H1 (cell line): Measurements from ENCODE around the gene SLC7A8. TPM values are rescaled to one million over a fixed set of nuclear protein-coding genes. Genes with fewer than 3 reads are reported as not detected.

Source experiments
- CTCF ChIA-PET: fragments of 300-600 bp; sonication (Branson Sonifier 250); formaldehyde crosslinking; loops from one replicate; lab custom pipeline; 2021; ENCODE audit not compliant: partially characterized antibody; lab: Charles Lee
- POLR2A ChIA-PET: fragments of 300-600 bp; sonication (Branson Sonifier 250); formaldehyde crosslinking; loops from one replicate; lab custom pipeline; 2021; ENCODE audit warnings: inconsistent platforms; ENCODE audit not compliant: partially characterized antibody; lab: Charles Lee
- DNase-seq, 2 experiments: peaks; one replicate each; pipeline versions ENCODE4 v3.0.0 to v3.0.0-alpha.2; 2010 to 2022; ENCODE audit warnings: low spot score in 2 of 2, low read depth in 1 of 2, mixed read lengths in 1 of 2
- FAIRE-seq: peaks from 2 replicates; lab custom pipeline; 2011; peaks lifted over from hg19 to GRCh38; lab: Jason Lieb, UNC
- H2AFZ ChIP-seq: 2 replicates; pipeline ENCODE4 v1.8.1; 2012; ENCODE audit warnings: low read length, inconsistent platforms
- H2AK5ac ChIP-seq: 2 replicates; pipeline ENCODE4 v1.6.1; 2013; ENCODE audit warnings: low read depth, low read length
- H2BK120ac ChIP-seq: replicated peaks from 2 replicates; pipeline ENCODE3; 2013; ENCODE audit warnings: low read depth, low read length, inconsistent platforms
- H2BK12ac ChIP-seq: 2 replicates; pipeline ENCODE4 v1.6.1; 2013; ENCODE audit warnings: low read depth, low read length
- H2BK15ac ChIP-seq: 2 replicates; pipeline ENCODE4 v1.6.1; 2013; ENCODE audit warnings: low read length
- H2BK20ac ChIP-seq: 2 replicates; pipeline ENCODE4 v1.6.1; 2013; ENCODE audit warnings: low read length
- H2BK5ac ChIP-seq: 2 replicates; pipeline ENCODE4 v1.6.1; 2013; ENCODE audit warnings: low read depth, low read length
- H3K14ac ChIP-seq: 2 replicates; pipeline ENCODE4 v1.6.1; 2013; ENCODE audit warnings: inconsistent platforms; ENCODE audit not compliant: insufficient read length
- H3K18ac ChIP-seq: 2 replicates; pipeline ENCODE4 v1.6.1; 2013; ENCODE audit warnings: low read length; ENCODE audit errors: extremely low read depth
- H3K23ac ChIP-seq: 2 replicates; pipeline ENCODE4 v1.6.1; 2013; ENCODE audit warnings: inconsistent platforms; ENCODE audit not compliant: insufficient read length
- H3K23me2 ChIP-seq: 2 replicates; pipeline ENCODE4 v1.6.1; 2013; ENCODE audit warnings: low read depth, low read length
- H3K27ac ChIP-seq: 2 replicates; pipeline ENCODE4 v1.6.1; 2011; ENCODE audit warnings: low read depth, low read length, inconsistent platforms
- H3K27me3 ChIP-seq, 4 experiments: replicated peaks in 1 of 4; 1 replicate in 1 of 4; 2 replicates in 3 of 4; pipeline versions ENCODE4 v1.6.1 to v1.8.1; 2011 to 2013; ENCODE audit warnings: low read length in 3 of 4, mild to moderate bottlenecking in 3 of 4, inconsistent platforms in 2 of 4, mixed read lengths in 2 of 4, moderate library complexity in 1 of 4; ENCODE audit not compliant: control insufficient read depth in 3 of 4, insufficient read depth in 3 of 4; ENCODE audit errors: extremely low read depth in 1 of 4
- H3K36me3 ChIP-seq, 4 experiments: 2 replicates each; pipeline versions ENCODE4 v1.6.1 to v1.8.1; 2011 to 2013; ENCODE audit warnings: mild to moderate bottlenecking in 4 of 4, low read length in 3 of 4, moderate library complexity in 2 of 4, control low read depth in 1 of 4, inconsistent platforms in 1 of 4; ENCODE audit not compliant: insufficient read depth in 4 of 4, control insufficient read depth in 2 of 4
- H3K4ac ChIP-seq: replicated peaks from 2 replicates; pipeline ENCODE3; 2013; ENCODE audit warnings: low read length, low read depth, mixed read lengths, inconsistent platforms; ENCODE audit not compliant: insufficient read length
- H3K4me1 ChIP-seq, 4 experiments: replicated peaks in 1 of 4; 1 replicate in 1 of 4; 2 replicates in 3 of 4; pipeline versions ENCODE4 v1.6.1 to v1.8.1; 2011 to 2013; ENCODE audit warnings: low read length in 3 of 4, inconsistent platforms in 2 of 4, mixed read lengths in 1 of 4; ENCODE audit not compliant: insufficient read depth in 4 of 4, control insufficient read depth in 3 of 4
- H3K4me2 ChIP-seq, 2 experiments: 2 replicates each; pipeline versions ENCODE4 v1.6.1 to v1.8.1; 2011 to 2013; ENCODE audit warnings: low read depth in 2 of 2, low read length in 2 of 2, control low read depth in 1 of 2, inconsistent platforms in 1 of 2, mild to moderate bottlenecking in 1 of 2; ENCODE audit not compliant: insufficient read depth in 1 of 2
- H3K4me3 ChIP-seq, 4 experiments: fragments of 200-600, 300-600 bp in 1 of 4; sonication (generic), shearing (Covaris generic), sonication (Bioruptor Twin) in 1 of 4; 2 replicates each; pipeline versions ENCODE4 v1.5.1 to v1.8.1; 2011 to 2016; ENCODE audit warnings: low read length in 4 of 4, low read depth in 3 of 4, control low read depth in 2 of 4, inconsistent platforms in 2 of 4, mild to moderate bottlenecking in 2 of 4, mixed read lengths in 1 of 4, moderate library complexity in 1 of 4; ENCODE audit not compliant: insufficient read depth in 2 of 4; ENCODE audit errors: extremely low read depth in 1 of 4
- H3K56ac ChIP-seq: replicated peaks from 2 replicates; pipeline ENCODE3; 2013; ENCODE audit warnings: low read depth, mild to moderate bottlenecking, mixed read lengths, low read length, inconsistent platforms; ENCODE audit not compliant: insufficient read length
- H3K79me1 ChIP-seq: 2 replicates; pipeline ENCODE4 v1.6.1; 2013; ENCODE audit warnings: low read depth, low read length, control low read depth
- H3K79me2 ChIP-seq, 2 experiments: 2 replicates each; pipeline versions ENCODE4 v1.6.1 to v1.8.1; 2012 to 2013; ENCODE audit warnings: low read length in 2 of 2, mild to moderate bottlenecking in 2 of 2, inconsistent platforms in 1 of 2; ENCODE audit not compliant: insufficient read depth in 2 of 2, control insufficient read depth in 1 of 2
- H3K9ac ChIP-seq, 4 experiments: replicated peaks in 1 of 4; 1 replicate in 1 of 4; 2 replicates in 3 of 4; pipeline versions ENCODE4 v1.6.1 to v1.8.1; 2011 to 2013; ENCODE audit warnings: low read depth in 3 of 4, low read length in 3 of 4, control low read depth in 2 of 4, mild to moderate bottlenecking in 2 of 4, moderate library complexity in 2 of 4, inconsistent platforms in 1 of 4; ENCODE audit errors: extremely low read depth in 1 of 4
- H3K9me3 ChIP-seq, 2 experiments: 2 replicates each; pipeline versions ENCODE4 v1.6.1 to v1.8.1; 2012 to 2013; ENCODE audit warnings: mild to moderate bottlenecking in 2 of 2, moderate library complexity in 2 of 2, control low read depth in 1 of 2, inconsistent platforms in 1 of 2, low read depth in 1 of 2, low read length in 1 of 2, mixed read lengths in 1 of 2; ENCODE audit not compliant: insufficient read depth in 2 of 2
- H4K20me1 ChIP-seq, 2 experiments: replicated peaks in 1 of 2; 2 replicates each; pipeline versions ENCODE3 to v1.8.1; 2011 to 2013; ENCODE audit warnings: inconsistent platforms in 2 of 2, low read length in 2 of 2, mild to moderate bottlenecking in 1 of 2; ENCODE audit not compliant: insufficient read depth in 2 of 2, control insufficient read depth in 1 of 2
- H4K5ac ChIP-seq: 2 replicates; pipeline ENCODE4 v1.6.1; 2013; ENCODE audit warnings: low read length, low read depth, mixed read lengths, inconsistent platforms; ENCODE audit not compliant: insufficient read length
- H4K8ac ChIP-seq: 2 replicates; pipeline ENCODE4 v1.8.0; 2013; ENCODE audit warnings: mild to moderate bottlenecking, moderate library complexity, low read length, inconsistent platforms; ENCODE audit not compliant: insufficient read depth; ENCODE audit errors: extremely low read depth
- H4K91ac ChIP-seq: replicated peaks from 2 replicates; pipeline ENCODE3; 2013; ENCODE audit warnings: low read length, mixed read lengths, inconsistent platforms; ENCODE audit not compliant: insufficient read length
- JUND ChIP-seq: IDR thresholded peaks from 2 replicates; pipeline ENCODE4 v1.6.1; 2011; ENCODE audit warnings: mild to moderate bottlenecking, improper control_type of control experiment, low read length
- KDM1A ChIP-seq: fragments of 200-600, 300-600 bp; sonication (generic); IDR thresholded peaks from 2 replicates; pipeline ENCODE4 v1.7.1; 2016; ENCODE audit warnings: mild to moderate bottlenecking, low read length, borderline replicate concordance
- NANOG ChIP-seq: IDR thresholded peaks from 2 replicates; pipeline ENCODE4 v1.6.1; 2011; ENCODE audit warnings: low read length, low read depth, mild to moderate bottlenecking, inconsistent platforms; ENCODE audit not compliant: insufficient read depth, poor library complexity, severe bottlenecking
- POLR2A ChIP-seq, 2 experiments: IDR thresholded peaks; 1 replicate in 1 of 2; 2 replicates in 1 of 2; pipeline ENCODE4 v1.6.1; 2011; ENCODE audit warnings: low read depth in 2 of 2, low read length in 2 of 2, mild to moderate bottlenecking in 2 of 2; ENCODE audit errors: control extremely low read depth in 1 of 2
- RXRA ChIP-seq: IDR thresholded peaks from 2 replicates; pipeline ENCODE4 v1.6.1; 2011; ENCODE audit warnings: low read depth, mild to moderate bottlenecking, low read length, moderate library complexity; ENCODE audit not compliant: insufficient read depth
- YY1 ChIP-seq: IDR thresholded peaks from 2 replicates; pipeline ENCODE4 v1.6.1; 2011; ENCODE audit warnings: low read depth, mild to moderate bottlenecking, low read length
- WGBS, 2 experiments: shearing (Covaris generic) in 1 of 2; methylation state at CpG; one replicate each; pipeline versions ENCODE4 v1.1.6 to v1.1.7; 2013 to 2015; ENCODE audit warnings: low lambda C conversion rate in 2 of 2, mixed read lengths in 2 of 2, inconsistent platforms in 1 of 2, low coverage in 1 of 2, missing lambda C conversion rate in 1 of 2; ENCODE audit not compliant: insufficient replicate concordance in 2 of 2, insufficient coverage in 1 of 2, insufficient read length in 1 of 2; ENCODE audit errors: extremely low coverage in 1 of 2, missing lambda C conversion rate in 1 of 2; 5-methylcytosine and 5-hydroxymethylcytosine counted together
- polyA plus RNA-seq, 7 experiments: library from polyadenylated mRNA; depleted of rRNA in 3 of 7; stranded (reverse) in 5 of 7; unstranded in 2 of 7; fragments of >200 nt in 5 of 7; fragments of 200-250 nt in 2 of 7; gene quantifications; 1 replicate in 5 of 7; 2 replicates in 1 of 7; 4 replicates in 1 of 7; pipeline versions ENCODE4 v1.2.1 to v1.2.3, GENCODE V29; 2011 to 2013; ENCODE audit warnings: missing spikeins in 2 of 7, mixed read lengths in 2 of 7
- total RNA-seq: library from RNA; stranded (reverse); fragmentation: NEBNext Ultra II Directional; extraction: Animal tissue kit (Norgen Biotek cat#: 25700); gene quantifications from 2 replicates; pipeline ENCODE4 v1.2.1, GENCODE V29; 2021

Gene SLC7A8
- total and polyA plus RNA-seq, 2 of the 8 experiments (the other 6 are each of a cell fraction or from before 2014, with no cell fraction given): 182 to 204 TPM

DNA sequence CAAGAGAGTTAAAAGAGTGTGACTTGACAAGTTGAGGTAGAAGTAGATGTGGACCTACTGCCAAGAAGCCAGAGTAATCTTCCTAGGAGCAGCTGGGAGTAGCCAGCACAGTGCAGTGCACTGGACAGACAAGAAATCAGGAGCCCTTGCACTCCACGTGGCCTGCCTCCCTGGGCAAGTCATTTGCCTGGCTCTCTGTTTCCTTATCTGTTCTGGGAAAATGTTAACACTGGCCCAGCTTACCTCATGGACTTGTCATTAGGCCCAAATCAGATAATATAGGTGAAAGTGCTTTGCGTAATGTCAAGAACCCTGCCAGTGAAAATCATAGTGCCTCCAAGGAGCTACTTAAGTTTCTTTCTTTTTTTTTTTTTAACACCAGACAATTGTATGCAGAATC, 19.2 kb downstream of the SLC7A8 start:
- Histone ChIP-seq H3K9ac (no peak overlapping the region), H3K27ac (no peak overlapping the region), H3K4ac (no peak overlapping the region), H2BK120ac (no peak overlapping the region), H3K56ac (no peak overlapping the region), H3K4me3 (no peak overlapping the region), H4K5ac (no peak overlapping the region), H3K18ac (no peak overlapping the region), H3K79me1 (peaks cover 4% of the 10 kb centered on the region; the same call in 1 of the 2 replicates), H3K14ac (no peak overlapping the region), H3K4me2 (no peak overlapping the region), H3K27me3 (no peaks in the 10 kb centered on the region), H3K79me2 (peaks cover 0 to 3% of the 10 kb centered on the region in 2 experiments; a peak in 2 of 4 replicates), H3K9me3 (no peaks in the 10 kb centered on the region), H2BK15ac (no peak overlapping the region), H2BK5ac (no peak overlapping the region), H3K4me1 (peaks cover 9 to 26% (median 15%) of the 10 kb centered on the region in 4 experiments), H2AFZ (no peak overlapping the region), H3K36me3 (peaks cover 7 to 46% (median 37%) of the 10 kb centered on the region in 4 experiments), H4K8ac (no peak overlapping the region), H2BK20ac (no peak overlapping the region), H3K23ac (no peak overlapping the region), H4K91ac (no peak overlapping the region), H2BK12ac (no peak overlapping the region), H4K20me1 (no peaks in the 10 kb centered on the region), H2AK5ac (no peak overlapping the region), H3K23me2 (no peaks in the 10 kb centered on the region)
- ChIA-PET POLR2A (interaction anchor here (0.7 to 3.1 kb wide), 10 partner anchors 8 to 122 kb away, joined by 3 to 15 read pairs (median 4); partner anchors contain the start of genes HOMEZ and SLC7A8), CTCF (interaction anchor here (1.1 to 4.8 kb wide), 7 partner anchors 10 to 215 kb away, joined by 3 to 46 read pairs (median 10); no protein-coding TSS in a partner anchor)
- no peak for TF ChIP-seq JUND
- TF ChIP-seq YY1: no peak
- TF ChIP-seq RXRA: no peak
- no peak for TF ChIP-seq POLR2A (IDR thresholded peaks at IDR 0.05; ENCODE audit: control extremely low read depth in 1 of 2, low read depth in 2 of 2, low read length in 2 of 2)
- no peak for TF ChIP-seq KDM1A
- TF ChIP-seq NANOG: no peak
- 96% methylated on average over 2 of the region's 2 CpGs; no CpG with 5 or more reads in 1 of the 2 experiments for WGBS, 2 experiments
- DNase-seq: no peak
- no peak for FAIRE-seq
